ENCODE data around the gene ANO6. TPM values are rescaled to one million over a fixed set of nuclear protein-coding genes. Genes with fewer than 3 reads are reported as not detected.

ANO6 gene
- total RNA-seq, 1 donor from 2014 or later = 35.0 TPM

DNA sequence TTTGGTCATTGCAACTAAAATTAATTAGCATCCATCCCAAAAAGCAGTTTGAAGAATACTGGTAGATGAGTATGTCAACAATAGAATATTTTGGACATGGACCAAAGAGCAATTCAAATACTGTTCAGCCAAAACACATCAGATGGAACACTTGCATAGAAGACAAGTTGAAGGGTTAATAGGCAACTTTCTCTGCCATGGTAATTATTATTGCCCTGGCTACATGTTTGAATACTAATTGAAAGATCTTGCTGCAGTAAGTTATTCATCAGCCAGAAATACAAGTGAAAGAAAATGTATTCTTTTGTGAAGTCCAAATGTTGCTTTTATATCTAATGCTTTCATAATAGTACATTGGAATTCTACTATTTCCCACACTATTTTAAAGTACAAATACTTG is 10.1 kb downstream of the ANO6 start:
- Mint-ChIP-seq H3K9me3 (peaks cover 11% of the 10 kb centered on the region), H3K4me3 (no peak overlapping the region), H3K27ac (no peak overlapping the region), H3K27me3 (no peaks in the 10 kb centered on the region), H3K4me1 (ENCODE audit: unreplicated experiment) (peaks cover 14% of the 10 kb centered on the region), H3K36me3 (peaks cover 48% of the 10 kb centered on the region)
- no peak for DNase-seq (ENCODE audit: extremely low spot score, unreplicated experiment)
- TF ChIP-seq, protein P1, sequence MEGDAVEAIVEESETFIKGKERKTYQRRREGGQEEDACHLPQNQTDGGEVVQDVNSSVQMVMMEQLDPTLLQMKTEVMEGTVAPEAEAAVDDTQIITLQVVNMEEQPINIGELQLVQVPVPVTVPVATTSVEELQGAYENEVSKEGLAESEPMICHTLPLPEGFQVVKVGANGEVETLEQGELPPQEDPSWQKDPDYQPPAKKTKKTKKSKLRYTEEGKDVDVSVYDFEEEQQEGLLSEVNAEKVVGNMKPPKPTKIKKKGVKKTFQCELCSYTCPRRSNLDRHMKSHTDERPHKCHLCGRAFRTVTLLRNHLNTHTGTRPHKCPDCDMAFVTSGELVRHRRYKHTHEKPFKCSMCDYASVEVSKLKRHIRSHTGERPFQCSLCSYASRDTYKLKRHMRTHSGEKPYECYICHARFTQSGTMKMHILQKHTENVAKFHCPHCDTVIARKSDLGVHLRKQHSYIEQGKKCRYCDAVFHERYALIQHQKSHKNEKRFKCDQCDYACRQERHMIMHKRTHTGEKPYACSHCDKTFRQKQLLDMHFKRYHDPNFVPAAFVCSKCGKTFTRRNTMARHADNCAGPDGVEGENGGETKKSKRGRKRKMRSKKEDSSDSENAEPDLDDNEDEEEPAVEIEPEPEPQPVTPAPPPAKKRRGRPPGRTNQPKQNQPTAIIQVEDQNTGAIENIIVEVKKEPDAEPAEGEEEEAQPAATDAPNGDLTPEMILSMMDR (conservative IDR thresholded peaks at IDR 0.05) = no peak

DNA sequence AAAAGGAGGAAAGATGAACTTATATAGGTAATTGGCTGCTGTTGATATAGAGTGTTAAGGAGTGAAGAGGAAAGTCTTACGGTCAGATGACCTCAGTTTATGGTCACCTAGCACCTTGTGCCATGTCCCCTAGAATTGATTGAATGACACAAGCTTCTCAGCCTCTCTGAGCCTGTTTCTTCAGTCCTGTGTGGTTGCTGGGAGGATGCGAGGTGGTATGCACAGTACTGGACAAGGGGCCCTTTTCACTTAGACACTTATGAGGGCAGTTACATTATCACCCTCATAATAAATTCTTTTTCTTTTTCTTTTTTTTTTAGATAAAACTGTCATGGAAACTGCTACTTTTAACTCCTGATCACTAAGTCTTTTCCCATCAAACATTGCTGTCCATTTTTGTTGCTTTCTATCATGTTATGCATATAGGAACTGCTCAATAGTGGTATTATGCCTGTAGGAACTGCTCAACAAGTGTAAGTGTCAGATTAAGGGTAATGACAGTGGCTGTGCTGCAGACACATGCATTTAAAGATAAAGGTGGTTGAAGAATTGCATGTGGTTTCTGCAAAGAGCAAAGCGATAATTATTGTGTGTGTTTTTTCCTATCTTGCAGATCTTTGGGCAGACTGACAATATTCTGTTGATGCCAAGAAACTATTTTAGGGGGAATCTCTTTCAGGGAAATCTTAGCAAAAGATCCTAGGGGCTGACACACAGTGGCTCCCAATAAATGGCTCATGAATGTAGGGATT is 11.6 kb downstream of the ANO6 start:
- Mint-ChIP-seq H3K4me1 (ENCODE audit: unreplicated experiment) (peaks cover 20% of the 10 kb centered on the region), H3K36me3 (peaks cover 40% of the 10 kb centered on the region), H3K27ac (peak overlapping the region; percentile 22), H3K27me3 (no peaks in the 10 kb centered on the region), H3K4me3 (no peak overlapping the region), H3K9me3 (peaks cover 3% of the 10 kb centered on the region)
- TF ChIP-seq, protein P1 (conservative IDR thresholded peaks at IDR 0.05) = no peak
- no peak for DNase-seq (ENCODE audit: extremely low spot score, unreplicated experiment)

DNA sequence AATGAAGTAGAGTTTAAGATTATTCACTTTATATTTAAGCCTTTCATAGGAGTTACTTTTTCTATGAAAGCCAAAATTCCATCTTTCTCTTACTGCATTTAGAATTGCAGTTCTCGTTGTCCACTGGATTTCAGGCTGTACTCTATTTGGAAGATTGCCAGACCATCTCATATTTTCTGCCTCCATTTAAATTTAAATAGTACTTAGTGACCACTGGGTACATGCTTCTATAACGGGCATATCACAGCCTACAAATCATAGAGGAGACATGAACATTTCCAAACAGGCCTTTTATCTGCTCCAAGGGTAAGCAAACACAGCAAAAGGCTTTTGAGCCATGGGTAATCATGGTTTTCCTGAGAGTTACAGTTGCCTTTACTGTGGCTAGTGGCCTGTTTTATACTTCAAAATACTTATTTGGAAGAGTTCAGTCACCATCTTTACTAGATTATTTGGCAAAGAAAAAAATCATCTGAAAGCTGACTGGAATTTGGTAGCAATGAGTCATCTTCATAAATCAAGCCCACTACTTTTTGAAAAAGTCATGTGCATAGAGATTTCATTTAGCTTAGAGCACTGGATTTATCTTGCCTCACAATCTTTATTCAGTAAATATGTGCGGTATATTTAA is 15.7 kb downstream of the ANO6 start:
- Mint-ChIP-seq H3K4me3 (no peak overlapping the region), H3K36me3 (peaks cover 16% of the 10 kb centered on the region), H3K27me3 (no peaks in the 10 kb centered on the region), H3K9me3 (no peaks in the 10 kb centered on the region), H3K27ac (peak overlapping the region; percentile 24), H3K4me1 (ENCODE audit: unreplicated experiment) (peaks cover 48% of the 10 kb centered on the region)
- DNase-seq (ENCODE audit: extremely low spot score, unreplicated experiment) = no peak
- TF ChIP-seq, protein P1 (conservative IDR thresholded peaks at IDR 0.05) = no peak

DNA sequence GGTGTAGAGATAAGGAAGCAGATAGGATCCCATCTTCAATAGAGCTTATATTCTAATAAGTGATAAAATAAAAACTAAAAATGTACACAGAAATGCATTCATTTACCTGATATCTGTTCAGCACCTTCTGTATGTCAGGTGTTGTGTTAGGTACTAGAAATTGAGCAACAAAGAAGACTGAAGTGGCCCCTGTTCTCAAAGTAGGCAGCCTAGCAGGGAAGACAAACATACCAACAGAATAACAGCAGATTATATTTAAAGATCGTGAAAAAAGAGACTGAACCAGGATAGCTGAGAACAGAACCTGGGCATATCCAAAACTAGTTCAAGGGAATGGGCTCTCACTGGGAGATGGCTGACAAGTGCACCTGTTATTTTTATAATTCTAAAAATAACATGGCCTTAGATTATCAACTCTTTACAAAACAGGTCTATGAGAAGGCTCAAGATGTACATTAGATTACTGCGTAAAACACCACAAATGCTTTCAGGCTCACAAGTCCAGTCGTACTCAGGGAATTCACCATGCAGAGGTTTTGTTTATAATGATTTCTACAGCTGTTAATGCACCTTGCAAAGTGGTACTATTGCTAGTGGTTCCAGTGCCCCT is 16.4 kb downstream of the ANO6 start:
- H3K27ac Mint-ChIP-seq = peak overlapping the region; percentile 76
- TF ChIP-seq, protein P1 (conservative IDR thresholded peaks at IDR 0.05) = no peak
- no peak overlapping the region for H3K4me3 Mint-ChIP-seq
- no peaks in the 10 kb centered on the region for H3K9me3 Mint-ChIP-seq
- H3K27me3 Mint-ChIP-seq = no peaks in the 10 kb centered on the region
- H3K36me3 Mint-ChIP-seq = peaks cover 19% of the 10 kb centered on the region
- peaks cover 48% of the 10 kb centered on the region for H3K4me1 Mint-ChIP-seq (ENCODE audit: unreplicated experiment)
- DNase-seq (ENCODE audit: extremely low spot score, unreplicated experiment) = no peak

DNA sequence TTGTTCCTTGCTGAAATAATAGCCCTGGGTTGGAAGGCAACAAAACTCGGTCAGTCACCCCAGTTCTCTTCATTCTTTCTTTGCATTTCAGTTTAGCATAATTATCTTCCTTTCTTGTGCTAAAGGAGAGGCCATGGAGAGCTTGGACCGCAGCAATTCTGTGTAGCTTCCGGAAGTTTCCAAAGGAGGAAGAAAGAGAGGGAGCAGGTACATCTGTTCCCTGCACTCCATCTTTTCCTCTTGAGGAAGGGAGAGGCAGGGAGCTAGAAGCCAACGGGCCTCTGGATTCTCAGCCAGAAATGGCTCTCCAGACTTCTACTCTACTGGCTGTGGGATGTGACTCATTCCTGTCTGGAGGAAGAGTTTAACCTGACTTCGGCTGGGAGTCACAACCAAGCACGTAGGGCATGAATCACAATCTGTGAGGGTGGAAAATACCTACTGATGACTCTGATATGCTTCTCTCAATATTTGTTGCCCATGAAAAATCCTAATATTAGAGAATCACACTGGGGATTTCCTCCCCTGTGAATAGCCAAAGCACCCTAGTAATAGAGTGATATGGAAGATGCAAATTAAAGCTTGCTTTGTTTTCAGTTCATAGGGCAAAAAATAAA is 17.0 kb downstream of the ANO6 start:
- no peaks in the 10 kb centered on the region for H3K9me3 Mint-ChIP-seq
- no peak for DNase-seq (ENCODE audit: extremely low spot score, unreplicated experiment)
- no peak overlapping the region for H3K4me3 Mint-ChIP-seq
- H3K36me3 Mint-ChIP-seq = peaks cover 14% of the 10 kb centered on the region
- peak overlapping the region; percentile 76 for H3K27ac Mint-ChIP-seq
- TF ChIP-seq, protein P1 (conservative IDR thresholded peaks at IDR 0.05) = no peak
- H3K27me3 Mint-ChIP-seq = no peaks in the 10 kb centered on the region
- peaks cover 45% of the 10 kb centered on the region for H3K4me1 Mint-ChIP-seq (ENCODE audit: unreplicated experiment)
